ENCODE measurements around the gene PRSS1. TPM values are rescaled to one million over a fixed set of nuclear protein-coding genes. Genes with fewer than 3 reads are reported as not detected.

PRSS1 gene
- not detected in 2 replicates for total RNA-seq

DNA sequence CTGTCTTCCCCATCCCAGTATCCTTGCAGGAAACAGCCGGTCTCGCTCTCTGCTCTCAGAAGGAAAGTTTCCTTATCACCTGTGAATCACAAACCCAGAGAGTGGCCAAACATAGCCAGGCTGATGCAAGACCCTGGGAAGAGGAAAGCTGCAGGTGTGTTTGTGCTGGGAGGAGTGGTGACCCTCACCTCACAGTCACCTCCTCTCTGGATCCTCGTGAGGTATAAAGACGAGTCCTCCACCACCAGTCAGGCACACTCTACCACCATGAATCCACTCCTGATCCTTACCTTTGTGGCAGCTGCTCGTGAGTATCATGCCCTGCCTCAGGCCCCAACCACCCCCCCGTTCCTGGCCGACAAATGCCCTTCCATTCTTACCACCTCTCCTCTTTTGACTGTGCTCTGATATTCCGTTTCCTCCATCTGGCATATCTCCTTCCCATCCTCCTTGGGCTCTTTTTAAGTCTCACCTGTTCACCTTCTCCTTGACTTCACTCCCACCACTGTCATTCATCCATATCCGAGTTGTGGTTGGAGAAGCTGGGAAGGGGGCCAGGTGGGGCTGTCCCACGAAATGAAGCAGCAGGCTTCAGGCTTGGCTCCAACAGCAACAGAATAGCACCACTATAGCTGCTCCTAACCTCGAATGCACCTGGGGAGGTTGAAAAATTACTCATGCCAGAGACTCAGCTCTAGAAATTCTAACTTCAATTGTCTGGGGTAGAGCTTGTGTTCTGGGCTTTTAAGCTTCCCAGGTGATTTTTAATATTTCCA lies at the start of gene PRSS1:
Gene PRSS1, plus strand, starts transcription at position 255 of the 776 bp plus-strand sequence. Its CDS starts 13 bp downstream, at position 268.

DNA sequence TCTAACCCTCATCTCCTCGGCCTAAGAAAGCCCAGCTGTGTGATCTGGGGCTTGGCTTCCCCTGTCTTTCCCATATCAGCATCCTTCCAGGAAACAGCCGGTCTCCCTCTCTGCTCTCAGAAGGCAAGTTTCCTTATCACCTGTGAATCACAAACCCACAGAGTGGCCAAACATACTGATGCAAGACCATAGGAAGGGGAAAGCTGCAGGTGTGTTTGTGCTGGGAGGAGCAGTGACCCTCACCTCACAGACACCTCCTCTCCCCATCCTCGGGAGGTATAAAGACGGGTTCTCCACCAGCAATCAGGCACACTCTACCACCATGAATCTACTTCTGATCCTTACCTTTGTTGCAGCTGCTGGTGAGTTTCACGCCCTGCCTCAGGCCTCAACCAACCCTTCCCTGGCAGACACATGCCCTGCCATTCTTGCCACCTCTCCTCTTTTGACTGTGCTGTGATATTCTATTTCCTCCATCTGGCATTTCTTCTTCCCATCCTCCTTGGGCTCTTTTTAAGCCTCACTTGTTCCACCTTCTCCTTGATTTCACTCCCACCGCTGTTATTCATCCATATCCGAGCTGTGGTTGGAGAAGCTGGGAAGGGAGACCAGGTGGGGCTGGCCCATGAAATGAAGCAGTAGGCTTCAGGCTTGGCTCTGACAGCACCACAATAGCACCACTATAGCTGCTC lies 21.5 kb downstream of the PRSS1 start, which contains the start of gene PRSS2:
Gene PRSS2, plus strand, starts transcription at position 310 of the 692 bp plus-strand sequence. Its CDS starts 13 bp downstream, at position 323.

Other genes with a start within 250 kb of the PRSS1 start
- not detected in 2 replicates for gene PRSS2, start 21.5 kb downstream of the PRSS1 start, total RNA-seq
- gene EPHB6, start 105.6 kb downstream of the PRSS1 start, total RNA-seq: 4.2 and 5.5 TPM in 2 replicates
- not detected in 2 replicates for gene TRPV6, start 136.3 kb downstream of the PRSS1 start, total RNA-seq
- gene TRPV5, start 184.3 kb downstream of the PRSS1 start, total RNA-seq: not detected in 2 replicates
- not detected in 2 replicates for gene LLCFC1, start 190.0 kb downstream of the PRSS1 start, total RNA-seq
- gene KEL, start 212.9 kb downstream of the PRSS1 start, total RNA-seq: 0.13 TPM in 1 of 2 replicates, not detected in the other